Panc1 (cell line): ENCODE measurements around the gene DNAJA3. TPM values are rescaled to one million over a fixed set of nuclear protein-coding genes. Genes with fewer than 3 reads are reported as not detected.
A peak's percentile ranks its signal among the peaks of the same experiment; 100 is the strongest.

Experiments
- ATAC-seq: fragments of 200-7000 bp; cut with Tn5 transposase; 2 replicates; pipeline ENCODE4 v1.9.1; 2020; ENCODE audit warnings: mild to moderate bottlenecking, moderate library complexity
- BruUV-seq: library from RNA; stranded (reverse); fragments of 400-500 nt; replicated peaks from 2 replicates; lab custom pipeline; 2021; lab: Mats Ljungman, UMichigan
- CTCF ChIA-PET: fragments of 300-600 bp; sonication (Branson Sonifier 250); formaldehyde crosslinking; loops from one replicate; lab custom pipeline; 2022; ENCODE audit warnings: antibody characterized with exemption; lab: Charles Lee
- POLR2A ChIA-PET: fragments of 300-600 bp; sonication (Branson Sonifier 250); formaldehyde crosslinking; loops from one replicate; lab custom pipeline; 2022; ENCODE audit warnings: antibody characterized with exemption; lab: Charles Lee
- DNase-seq: peaks from one replicate; pipeline ENCODE4 v3.0.0-alpha.2; 2010; ENCODE audit warnings: low read depth, low spot score
- H3K27ac ChIP-seq: 2 replicates; pipeline ENCODE4 v1.5.1; 2011; ENCODE audit warnings: mild to moderate bottlenecking, low read length, inconsistent platforms
- H3K27me3 ChIP-seq: fragments of 200-500 bp; sonication (Bioruptor generic); 2 replicates; pipeline ENCODE4 v1.6.0; 2014; ENCODE audit warnings: low read length, inconsistent platforms; ENCODE audit not compliant: control insufficient read depth, insufficient read depth
- H3K36me3 ChIP-seq: fragments of 200-500 bp; sonication (Bioruptor generic); 2 replicates; pipeline ENCODE4 v1.5.1; 2014; ENCODE audit warnings: inconsistent platforms, mild to moderate bottlenecking, low read length, moderate library complexity; ENCODE audit not compliant: control insufficient read depth, insufficient read depth
- H3K4me1 ChIP-seq: 2 replicates; pipeline ENCODE4 v1.5.1; 2011; ENCODE audit warnings: inconsistent platforms, mild to moderate bottlenecking, low read length, moderate library complexity; ENCODE audit not compliant: control insufficient read depth, insufficient read depth
- H3K4me3 ChIP-seq, 2 experiments: 2 replicates each; pipeline ENCODE4 v1.5.1; 2011 to 2012; ENCODE audit warnings: low read depth in 2 of 2, low read length in 2 of 2, mild to moderate bottlenecking in 2 of 2, inconsistent platforms in 1 of 2, moderate library complexity in 1 of 2
- H3K9me3 ChIP-seq: fragments of 200-500 bp; sonication (Bioruptor generic); 2 replicates; pipeline ENCODE4 v1.5.1; 2014; ENCODE audit warnings: low read depth, mild to moderate bottlenecking, inconsistent platforms, low read length, moderate library complexity; ENCODE audit not compliant: control insufficient read depth, insufficient read depth
- CTCF ChIP-seq: fragments of 450-650 bp; IDR thresholded peaks from 2 replicates; pipeline ENCODE4 v1.5.1; 2017; ENCODE audit warnings: mild to moderate bottlenecking
- POLR2AphosphoS5 ChIP-seq: IDR thresholded peaks from 2 replicates; pipeline ENCODE4 v1.6.1; 2012; ENCODE audit warnings: mild to moderate bottlenecking, low read depth, low read length, moderate library complexity
- REST ChIP-seq, 2 experiments: IDR thresholded peaks; 2 replicates each; pipeline ENCODE4 v1.6.1; 2011 to 2012; ENCODE audit warnings: low read depth in 2 of 2, control low read depth in 1 of 2, low read length in 1 of 2, mild to moderate bottlenecking in 1 of 2, moderate library complexity in 1 of 2; ENCODE audit not compliant: insufficient read depth in 1 of 2
- SIN3A ChIP-seq: IDR thresholded peaks from 2 replicates; pipeline ENCODE4 v1.6.1; 2012; ENCODE audit warnings: low read depth, mild to moderate bottlenecking, low read length, moderate library complexity, borderline replicate concordance; ENCODE audit not compliant: insufficient read depth
- TCF7L2 ChIP-seq: IDR thresholded peaks from 2 replicates; pipeline ENCODE4 v1.6.1; 2011; ENCODE audit warnings: mild to moderate bottlenecking, low read depth, low read length, inconsistent platforms
- in situ Hi-C: cut with HindIII; loops from 2 replicates; pipeline ENCODE4 v1.10.0; 2016; ENCODE audit warnings: low sequenced_read_pairs, low pct_unique_long_range_greater_than_20kb
- intact Hi-C: fragments of 100-400 bp; cut with micrococcal nuclease; formaldehyde crosslinking; loops from one replicate; pipeline ENCODE4 v1.10.0; 2022; ENCODE audit not compliant: unreplicated experiment
- total RNA-seq: library from RNA; stranded (reverse); gene quantifications from one replicate; pipeline ENCODE4 v1.2.1, GENCODE V29; 2021; ENCODE audit not compliant: unreplicated experiment

DNAJA3 gene
- total RNA-seq, 1 experiment from 2014 or later, result 68.7 TPM

GRCh38 chr16:4378161-4378666 lies 47.5 kb upstream of the DNAJA3 start:
- ChIA-PET CTCF (interaction anchor here (1.0 to 2.5 kb wide), 4 partner anchors 15 to 24 kb away, joined by 3 to 8 read pairs (median 4); no protein-coding TSS in a partner anchor), POLR2A (no interaction called here)
- in situ Hi-C loops, result no loop called here
- H3K4me3 ChIP-seq, result no peak overlapping the region
- intact Hi-C loops, result no loop called here
- DNase-seq (no peak), ATAC-seq (no peak)
- BruUV-seq, result no TSS peak
- TF ChIP-seq TCF7L2, result no peak
- no peak for TF ChIP-seq CTCF
- TF ChIP-seq SIN3A, result no peak
- no peaks in the 10 kb centered on the region for H3K27me3 ChIP-seq
- H3K9me3 ChIP-seq, result no peaks in the 10 kb centered on the region
- H3K36me3 ChIP-seq, result no peaks in the 10 kb centered on the region
- peaks cover 68% of the 10 kb centered on the region for H3K4me1 ChIP-seq
- H3K27ac ChIP-seq, result peak overlapping the region; percentile 82

- peaks cover 64% of the 10 kb centered on the region for H3K4me1 ChIP-seq
- TF ChIP-seq POLR2AphosphoS5 (no peak), REST (IDR thresholded peaks at IDR 0.05; ENCODE audit: insufficient read depth in 1 of 2, low read depth in 2 of 2, low read length in 1 of 2) (no peak), CTCF (no peak), TCF7L2 (no peak), SIN3A (no peak)
- DNase-seq (no peak), ATAC-seq (no peak)
- H3K27me3 ChIP-seq, result no peaks in the 10 kb centered on the region
- H3K4me3 ChIP-seq, result no peak overlapping the region
- in situ Hi-C loops, result no loop called here
- CTCF ChIA-PET, result interaction anchor here (0.6 to 2.5 kb wide), 4 partner anchors 20 to 124 kb away, joined by 3 to 8 read pairs (median 6); no protein-coding TSS in a partner anchor
- no peaks in the 10 kb centered on the region for H3K9me3 ChIP-seq
- intact Hi-C loops, result no loop called here
- BruUV-seq, result no TSS peak
- H3K27ac ChIP-seq, result no peak overlapping the region
- H3K36me3 ChIP-seq, result no peaks in the 10 kb centered on the region
- POLR2A ChIA-PET, result no interaction called here
Observed at GRCh38 chr16:4378999-4379690, 46.5 kb upstream of the DNAJA3 start.
